ENCODE data around the gene SYPL1.
A peak's percentile ranks its signal among the peaks of the same experiment; 100 is the strongest.

SYPL1 gene

DNA sequence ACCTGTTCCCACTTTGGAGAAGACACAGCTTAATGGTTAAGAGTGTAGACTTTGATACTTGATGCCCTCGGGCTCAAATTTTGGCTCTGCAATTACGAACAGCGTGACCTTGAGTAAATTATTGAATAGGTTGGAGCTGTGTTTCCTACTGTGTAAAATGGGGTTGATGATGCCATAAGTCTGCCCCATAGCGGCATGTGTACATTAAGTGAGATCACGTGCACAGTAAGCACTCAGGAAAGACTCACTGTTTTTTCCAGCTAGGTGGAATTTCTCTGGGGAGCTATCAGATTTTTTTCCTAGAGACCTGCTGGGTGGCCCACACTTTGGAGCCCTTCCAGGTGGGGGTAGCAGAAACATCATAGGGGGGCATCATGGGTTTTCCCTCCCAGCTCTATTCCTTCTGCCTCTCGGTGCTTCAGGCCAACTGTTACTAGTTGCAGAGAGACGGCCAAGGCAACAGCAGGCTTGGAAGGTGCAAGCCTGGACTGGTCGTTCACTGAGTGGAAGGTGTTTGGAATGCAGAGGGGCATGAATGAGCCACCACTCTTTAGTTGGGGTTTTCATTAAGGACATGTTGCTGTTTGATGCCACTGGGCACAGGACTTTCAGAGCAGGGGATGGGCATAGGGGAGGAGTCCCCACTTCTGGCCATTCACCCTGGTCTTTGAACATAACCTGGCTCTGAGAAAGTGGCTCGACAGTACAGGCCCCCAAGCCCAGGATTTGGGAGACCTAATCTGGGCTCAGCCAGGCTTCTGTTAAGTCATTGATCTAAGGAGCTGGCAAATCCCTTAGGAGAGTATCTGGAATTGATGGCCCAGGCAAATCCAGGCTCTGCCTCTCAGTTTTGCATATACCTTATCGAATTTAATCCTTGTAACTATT, 64.0 kb downstream of the SYPL1 start:
- no peak for DNase-seq
- H3K4me1 Mint-ChIP-seq, result no peaks in the 10 kb centered on the region

DNA sequence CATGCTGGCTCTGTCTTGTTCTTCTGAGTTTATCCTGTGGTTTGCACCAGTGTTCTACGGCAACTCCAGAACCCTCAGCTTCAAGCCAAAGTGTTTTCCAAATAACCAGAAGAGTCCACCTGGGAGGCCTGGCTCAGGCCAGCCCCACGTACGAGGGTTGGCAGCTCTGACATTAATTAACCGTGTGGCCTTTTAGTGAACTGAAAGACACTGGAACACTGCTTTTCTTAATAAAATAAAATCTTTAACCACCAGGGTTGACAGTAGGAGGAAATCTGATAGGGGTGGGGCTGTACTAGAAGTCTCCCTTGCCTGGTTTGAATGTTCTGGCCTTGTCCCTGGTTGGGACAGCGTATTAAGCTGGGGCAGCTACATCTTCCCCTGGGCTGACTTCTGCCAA, 64.9 kb downstream of the SYPL1 start:
- no peaks in the 10 kb centered on the region for H3K9me3 Mint-ChIP-seq

More for the DNA sequence above, 64.0 kb downstream of the SYPL1 start:
- no peak for ATAC-seq
- H3K4me3 Mint-ChIP-seq, result no peak overlapping the region
- no peaks in the 10 kb centered on the region for H3K27me3 Mint-ChIP-seq
- no peaks in the 10 kb centered on the region for H3K36me3 Mint-ChIP-seq (ENCODE audit: low read depth)
- H3K27ac Mint-ChIP-seq, result no peak overlapping the region
- no peaks in the 10 kb centered on the region for H3K9me3 Mint-ChIP-seq

DNA sequence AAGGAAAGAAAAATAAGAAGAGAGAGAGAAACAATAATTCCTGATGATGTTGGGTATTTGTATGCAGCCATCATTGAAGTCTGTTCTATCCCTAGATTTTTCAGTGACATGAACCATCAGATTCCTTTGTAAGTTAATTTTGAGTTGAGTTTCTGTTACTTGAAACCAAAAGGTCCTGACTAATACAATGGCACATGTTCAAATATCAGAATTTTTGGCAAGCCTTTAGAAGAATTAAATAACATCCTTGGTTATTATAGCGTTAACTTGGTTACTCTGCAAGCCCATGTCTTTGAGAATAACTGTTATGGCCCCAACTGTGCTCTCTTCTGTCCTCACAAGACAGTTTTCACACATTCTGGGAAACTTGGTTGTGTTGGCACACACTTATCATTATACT, 66.5 kb downstream of the SYPL1 start:
- no peaks in the 10 kb centered on the region for H3K36me3 Mint-ChIP-seq (ENCODE audit: low read depth)
- H3K4me1 Mint-ChIP-seq, result peaks cover 20% of the 10 kb centered on the region
- peaks cover 2% of the 10 kb centered on the region for H3K27me3 Mint-ChIP-seq
- no peak for ATAC-seq
- no peaks in the 10 kb centered on the region for H3K9me3 Mint-ChIP-seq
- H3K4me3 Mint-ChIP-seq, result no peak overlapping the region
- no peak overlapping the region for H3K27ac Mint-ChIP-seq
- DNase-seq, result no peak

More for the DNA sequence above, 64.9 kb downstream of the SYPL1 start:
- Mint-ChIP-seq H3K4me3 (no peak overlapping the region), H3K36me3 (ENCODE audit: low read depth) (no peaks in the 10 kb centered on the region), H3K27ac (no peak overlapping the region), H3K27me3 (no peaks in the 10 kb centered on the region), H3K4me1 (peaks cover 7% of the 10 kb centered on the region)
- no peak for ATAC-seq
- no peak for DNase-seq

DNA sequence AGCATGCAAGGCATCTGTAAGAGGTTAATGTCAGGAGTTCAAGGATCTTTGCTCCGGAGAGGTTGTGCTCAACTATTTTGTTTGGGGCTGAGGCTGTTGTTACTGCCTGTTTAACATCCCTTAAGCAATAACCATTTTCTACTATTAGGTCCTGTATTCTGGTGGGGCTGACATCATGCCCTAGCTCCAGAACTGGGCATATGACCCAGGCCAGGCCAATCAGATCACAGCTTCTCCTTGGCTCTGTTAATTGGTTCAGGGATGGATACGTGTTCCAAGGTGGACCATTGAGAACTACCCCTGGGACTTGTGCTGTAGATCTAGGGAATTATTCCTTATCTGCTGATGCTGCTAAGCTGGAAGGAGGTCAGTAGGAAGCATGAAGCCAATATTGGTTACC, 67.0 kb downstream of the SYPL1 start:
- DNase-seq (no peak), ATAC-seq (no peak)
- Mint-ChIP-seq H3K36me3 (ENCODE audit: low read depth) (no peaks in the 10 kb centered on the region), H3K27me3 (peaks cover 2% of the 10 kb centered on the region), H3K27ac (no peak overlapping the region), H3K9me3 (no peaks in the 10 kb centered on the region), H3K4me1 (peaks cover 20% of the 10 kb centered on the region), H3K4me3 (no peak overlapping the region)

DNA sequence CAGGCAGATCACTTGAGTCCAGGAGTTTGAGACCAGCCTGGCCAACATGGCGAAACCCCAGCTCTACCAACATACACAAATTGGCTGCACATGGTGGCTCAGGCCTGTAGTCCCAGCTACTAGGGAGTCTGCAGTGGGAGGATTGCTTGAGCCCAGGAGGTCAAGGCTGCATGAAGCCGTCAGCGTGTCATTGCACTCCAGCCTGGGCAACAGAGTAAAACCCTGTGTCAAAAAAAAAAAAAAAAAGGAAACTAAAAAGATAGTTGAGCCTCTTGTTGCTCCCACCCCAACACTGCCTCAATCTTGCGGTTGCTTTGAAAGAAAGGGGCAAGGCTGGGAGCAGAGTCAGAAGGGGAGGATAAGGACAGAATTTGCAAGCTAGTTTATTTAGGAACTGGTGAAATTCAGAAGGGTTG, 69.9 kb downstream of the SYPL1 start:
- Mint-ChIP-seq H3K27me3 (peaks cover 2% of the 10 kb centered on the region), H3K27ac (no peak overlapping the region), H3K4me1 (peaks cover 20% of the 10 kb centered on the region), H3K36me3 (ENCODE audit: low read depth) (no peaks in the 10 kb centered on the region), H3K4me3 (peak overlapping the region; percentile 1), H3K9me3 (no peaks in the 10 kb centered on the region)
- DNase-seq (no peak), ATAC-seq (no peak)

DNA sequence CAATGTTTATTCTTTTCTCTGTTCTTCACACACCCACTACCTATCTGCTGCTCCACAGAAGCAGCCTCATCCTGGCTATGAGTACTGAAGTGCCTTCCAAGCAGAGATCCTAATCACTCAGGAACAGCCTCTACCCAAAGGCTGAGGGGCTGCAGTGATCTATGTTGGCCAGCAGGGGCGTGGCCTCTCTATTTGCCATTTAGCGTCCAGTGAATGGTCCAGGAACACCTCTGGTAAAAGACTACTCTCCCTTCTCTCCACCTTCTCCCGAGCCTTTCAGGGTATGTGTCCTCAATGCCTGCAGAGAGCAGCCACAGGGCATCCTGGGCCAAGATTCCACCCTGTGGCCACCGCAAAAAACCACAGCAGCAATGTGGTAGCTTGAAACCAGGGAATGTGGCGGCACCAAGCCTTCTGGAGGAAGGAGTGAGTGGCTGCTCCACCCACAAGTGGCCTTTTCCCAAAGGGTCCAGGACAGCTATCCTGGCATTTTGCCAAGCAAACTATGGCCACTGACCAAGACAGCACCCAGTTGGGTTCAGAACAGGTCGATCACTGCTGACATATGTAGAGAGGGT, 70.9 kb downstream of the SYPL1 start:
- DNase-seq, result peak; percentile 38
- peaks cover 2% of the 10 kb centered on the region for H3K27me3 Mint-ChIP-seq
- no peak overlapping the region for H3K4me3 Mint-ChIP-seq
- no peaks in the 10 kb centered on the region for H3K9me3 Mint-ChIP-seq
- H3K27ac Mint-ChIP-seq, result no peak overlapping the region
- ATAC-seq, result no peak
- no peaks in the 10 kb centered on the region for H3K36me3 Mint-ChIP-seq (ENCODE audit: low read depth)
- H3K4me1 Mint-ChIP-seq, result peaks cover 20% of the 10 kb centered on the region

Measured in activated naive CD8-positive, alpha-beta T cell treated with anti-CD3 and anti-CD28 coated beads, Interleukin-2, amount 50 U/mL, for 24 hours (primary cell).